HG03558 (cell line): ENCODE data around the gene RUSC1.
"Not testable (repeated sequence)": the region's sequence is repeated elsewhere in the genome, so short reads cannot be mapped to it uniquely, and the experiment has no call there.

Experiments
- ATAC-seq: cut with Tn5 transposase; IDR thresholded peaks from one replicate; pipeline ENCODE4 v1.9.1; 2021; ENCODE audit warnings: moderate number of reproducible peaks; ENCODE audit not compliant: unreplicated experiment; ENCODE audit errors: extremely low read depth

Gene RUSC1, protein sequence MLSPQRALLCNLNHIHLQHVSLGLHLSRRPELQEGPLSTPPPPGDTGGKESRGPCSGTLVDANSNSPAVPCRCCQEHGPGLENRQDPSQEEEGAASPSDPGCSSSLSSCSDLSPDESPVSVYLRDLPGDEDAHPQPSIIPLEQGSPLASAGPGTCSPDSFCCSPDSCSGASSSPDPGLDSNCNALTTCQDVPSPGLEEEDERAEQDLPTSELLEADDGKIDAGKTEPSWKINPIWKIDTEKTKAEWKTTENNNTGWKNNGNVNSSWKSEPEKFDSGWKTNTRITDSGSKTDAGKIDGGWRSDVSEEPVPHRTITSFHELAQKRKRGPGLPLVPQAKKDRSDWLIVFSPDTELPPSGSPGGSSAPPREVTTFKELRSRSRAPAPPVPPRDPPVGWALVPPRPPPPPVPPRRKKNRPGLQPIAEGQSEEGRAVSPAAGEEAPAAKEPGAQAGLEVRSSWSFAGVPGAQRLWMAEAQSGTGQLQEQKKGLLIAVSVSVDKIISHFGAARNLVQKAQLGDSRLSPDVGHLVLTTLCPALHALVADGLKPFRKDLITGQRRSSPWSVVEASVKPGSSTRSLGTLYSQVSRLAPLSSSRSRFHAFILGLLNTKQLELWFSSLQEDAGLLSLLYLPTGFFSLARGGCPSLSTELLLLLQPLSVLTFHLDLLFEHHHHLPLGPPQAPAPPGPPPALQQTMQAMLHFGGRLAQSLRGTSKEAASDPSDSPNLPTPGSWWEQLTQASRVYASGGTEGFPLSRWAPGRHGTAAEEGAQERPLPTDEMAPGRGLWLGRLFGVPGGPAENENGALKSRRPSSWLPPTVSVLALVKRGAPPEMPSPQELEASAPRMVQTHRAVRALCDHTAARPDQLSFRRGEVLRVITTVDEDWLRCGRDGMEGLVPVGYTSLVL

DNA sequence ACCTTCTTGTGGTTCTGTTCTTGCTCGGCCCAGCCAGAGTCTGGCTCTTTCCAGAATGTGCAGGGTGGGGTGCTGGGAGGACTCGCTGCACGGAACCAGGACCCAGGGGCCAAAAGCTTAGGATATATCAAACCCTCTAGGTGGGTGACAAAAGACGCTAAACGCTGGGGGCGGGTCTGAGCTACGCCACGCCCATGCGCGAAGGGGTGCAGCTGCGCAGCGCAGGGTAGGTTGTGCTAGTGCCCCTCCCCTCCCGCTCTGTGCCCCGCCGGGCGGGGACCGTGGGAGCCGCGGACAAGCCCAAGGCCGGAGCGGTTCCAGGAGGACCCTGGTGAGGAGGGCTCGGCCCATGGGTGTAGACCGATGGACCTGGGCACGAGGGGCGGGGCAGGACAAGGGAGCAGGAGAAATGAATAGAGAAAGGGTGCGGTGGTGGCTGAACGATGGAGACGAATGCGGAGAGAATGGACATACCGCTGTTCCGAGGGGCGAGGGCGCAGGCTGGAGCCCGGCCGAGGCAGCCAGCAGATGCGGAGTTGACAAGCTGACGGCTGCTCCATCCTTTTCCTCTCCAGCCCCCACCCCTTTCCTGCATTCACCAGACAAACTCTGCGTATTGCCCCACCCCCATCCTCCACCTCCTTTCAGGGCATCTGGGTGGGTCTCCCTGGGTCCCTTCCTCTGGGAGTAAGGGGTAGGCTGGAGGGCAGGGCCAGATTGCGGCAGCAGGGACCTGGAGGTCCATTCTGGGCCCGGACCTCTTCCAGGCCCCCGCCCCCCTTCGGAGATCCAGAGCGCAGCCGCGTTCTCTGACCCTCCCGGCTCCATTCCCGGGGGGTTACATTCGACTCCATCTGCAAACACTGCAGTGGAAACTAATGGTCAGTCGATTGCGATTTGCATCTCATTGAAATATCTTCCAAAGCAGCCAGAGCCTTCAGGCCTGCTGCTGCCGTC lies at the start of gene RUSC1:
TSS of gene RUSC1 (plus strand) at position 234 of the 957 bp plus-strand sequence. CDS start 880 bp downstream, outside the sequence.
- ATAC-seq, result no peak

DNA sequence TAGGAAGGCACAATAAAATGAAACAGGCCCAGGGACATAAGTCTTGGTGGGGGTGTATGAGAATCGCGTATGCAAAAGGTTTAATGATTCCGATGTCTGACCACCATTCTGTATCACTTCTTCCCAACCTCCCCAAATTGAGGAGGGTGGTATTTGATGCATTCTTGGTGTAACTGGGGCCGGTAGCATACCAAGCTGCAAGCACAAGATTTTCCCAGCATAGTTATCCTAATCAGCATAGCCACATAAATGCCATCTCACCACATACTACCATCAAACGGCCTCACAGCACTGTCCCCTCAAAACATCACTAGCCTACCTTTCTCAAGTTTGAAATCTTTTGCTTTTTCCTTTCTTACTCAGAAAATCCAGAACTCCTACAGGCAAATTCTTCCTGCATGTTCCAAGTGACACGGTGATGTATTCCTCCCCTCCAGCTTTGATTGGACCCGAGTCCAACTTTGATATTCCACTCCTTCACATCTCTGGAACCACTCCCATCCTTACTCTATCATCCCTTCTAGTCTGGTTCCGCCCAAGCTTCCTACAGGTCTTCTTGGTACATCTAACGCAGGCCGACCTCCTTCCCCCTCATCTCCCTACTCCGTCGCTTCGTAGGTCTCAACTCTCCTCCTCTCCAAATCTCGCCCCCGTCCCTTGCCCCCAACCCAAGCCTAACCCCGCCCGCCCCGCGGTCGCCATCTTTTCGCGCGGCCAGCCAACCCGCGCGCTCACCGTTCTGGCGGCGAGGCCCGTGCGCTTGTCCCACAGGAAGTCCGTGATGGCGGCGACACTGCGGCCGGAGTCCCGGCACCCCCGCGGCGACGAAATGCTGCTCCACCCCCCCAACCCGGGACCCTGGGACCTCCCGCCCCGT lies 48.0 kb upstream of the RUSC1 start:
- peak; percentile 7 for ATAC-seq

DNA sequence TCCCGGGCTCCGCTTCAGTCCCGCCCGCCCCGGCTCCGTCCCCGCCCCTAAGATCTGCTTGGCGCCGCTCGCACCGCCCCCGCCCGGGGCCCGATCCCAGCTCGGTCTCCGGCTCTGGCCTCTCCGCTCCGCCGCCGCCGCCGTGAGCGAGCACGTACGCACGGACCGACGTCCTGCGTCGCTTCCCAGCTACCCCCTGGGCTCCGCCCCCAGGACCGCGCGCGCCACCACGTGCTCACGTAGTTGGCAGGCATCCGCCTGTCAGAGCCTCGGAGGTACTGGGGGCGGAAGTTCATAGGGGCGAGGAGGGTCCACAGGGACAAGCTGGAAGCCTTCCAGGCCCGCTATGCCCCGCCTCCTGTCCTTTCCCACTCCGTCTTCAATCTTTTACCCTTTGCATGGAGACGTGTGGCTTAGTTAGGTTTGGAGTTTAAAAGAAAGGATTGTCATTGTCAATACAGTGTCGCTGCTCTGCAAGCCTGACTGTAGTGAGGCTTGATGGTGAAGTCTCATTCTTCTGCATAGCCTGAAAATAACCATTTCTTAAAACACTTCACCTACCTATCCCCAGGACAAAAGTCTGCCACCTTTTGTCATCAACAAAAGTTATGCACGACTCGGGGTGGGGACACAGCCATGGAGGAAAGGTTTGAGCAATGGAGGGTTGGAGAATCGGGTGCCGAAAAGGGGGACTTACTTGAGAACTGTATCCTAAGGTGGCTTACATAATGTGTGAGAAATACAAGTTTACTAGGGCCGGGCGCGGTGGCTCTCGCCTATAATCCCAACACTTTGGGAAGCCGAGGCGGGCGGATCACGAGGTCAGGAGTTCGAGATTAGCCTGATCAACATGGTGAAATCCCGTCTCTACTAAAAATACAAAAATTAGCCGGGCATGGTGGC lies 47.1 kb upstream of the RUSC1 start, which contains the start of gene CLK2:
TSS of gene CLK2 (minus strand) at position 162 of the 903 bp plus-strand sequence. CDS start 2,527 bp downstream, outside the sequence.
- peak; percentile 55 for ATAC-seq

DNA sequence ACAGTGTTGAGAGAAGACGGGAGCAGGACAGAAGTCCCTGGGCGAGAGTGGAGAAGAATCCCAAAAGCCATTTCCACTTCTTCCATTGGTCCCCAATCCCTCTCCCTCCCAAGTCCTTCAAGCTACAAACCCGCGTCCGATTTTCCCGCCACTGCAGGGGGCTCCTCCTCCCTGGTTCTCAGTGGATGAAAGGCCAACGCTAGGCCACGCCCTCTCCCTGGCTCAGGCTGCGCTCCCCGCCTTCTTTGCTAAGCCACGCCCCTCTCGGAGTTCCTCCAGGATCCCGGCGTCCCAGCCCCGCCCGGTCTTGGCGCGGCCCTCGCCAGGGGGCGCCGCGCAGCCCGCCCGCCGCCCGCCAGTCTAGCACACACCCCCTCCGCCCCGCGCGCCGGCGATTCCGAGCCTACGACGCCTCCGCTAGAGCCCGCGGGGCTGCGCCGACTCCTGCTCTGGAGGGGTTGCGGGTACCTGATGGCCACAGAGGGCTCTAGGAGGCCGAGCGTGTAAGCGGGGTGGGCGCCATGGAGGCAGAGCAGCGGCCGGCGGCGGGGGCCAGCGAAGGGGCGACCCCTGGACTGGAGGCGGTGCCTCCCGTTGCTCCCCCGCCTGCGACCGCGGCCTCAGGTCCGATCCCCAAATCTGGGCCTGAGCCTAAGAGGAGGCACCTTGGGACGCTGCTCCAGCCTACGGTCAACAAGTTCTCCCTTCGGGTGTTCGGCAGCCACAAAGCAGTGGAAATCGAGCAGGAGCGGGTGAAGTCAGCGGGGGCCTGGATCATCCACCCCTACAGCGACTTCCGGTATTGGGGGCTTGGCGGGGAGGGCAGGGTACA lies 43.4 kb upstream of the RUSC1 start, which contains the start of gene HCN3:
TSS of gene HCN3 (plus strand) at position 394 of the 832 bp plus-strand sequence. CDS start at position 522, 128 bp downstream.
- ATAC-seq, result no peak

DNA sequence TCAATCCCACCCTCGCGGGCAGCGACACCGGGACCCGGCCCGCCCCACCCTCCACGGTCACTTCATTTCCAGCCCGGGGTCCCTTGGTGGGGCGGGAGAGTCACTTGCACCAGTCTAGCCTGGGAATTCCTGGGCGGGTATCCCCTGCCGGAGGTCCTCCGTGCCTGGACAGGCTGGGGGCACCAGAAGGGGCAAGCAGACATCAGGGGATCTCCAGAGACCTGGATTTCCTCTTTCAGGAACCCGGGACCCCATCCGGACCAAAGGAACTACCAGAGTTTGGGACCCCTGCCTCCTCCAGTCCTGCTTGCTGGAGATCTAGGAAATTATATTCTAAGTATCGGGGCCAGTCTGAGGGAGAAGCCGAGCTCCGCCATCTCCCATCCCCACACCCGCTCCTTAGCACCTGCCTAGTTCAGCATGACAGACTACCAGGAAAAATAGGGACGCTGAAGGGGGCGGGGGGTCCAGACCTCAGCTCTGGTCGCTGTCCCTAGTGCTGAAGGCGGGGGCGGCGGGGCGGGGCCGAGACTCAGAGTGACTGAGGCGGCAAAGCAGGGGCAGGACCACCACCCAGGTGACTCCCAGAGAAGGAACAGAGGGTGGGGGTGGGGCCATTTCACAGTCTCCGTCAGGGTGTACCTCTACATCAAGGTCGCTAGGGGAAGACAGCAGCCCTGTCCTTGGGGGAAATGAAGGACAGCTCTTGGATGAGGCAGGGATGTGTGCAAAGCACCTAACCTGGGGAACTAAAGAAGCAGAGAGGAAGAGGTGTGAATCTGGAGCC lies 42.6 kb upstream of the RUSC1 start:
- ATAC-seq, result no peak

DNA sequence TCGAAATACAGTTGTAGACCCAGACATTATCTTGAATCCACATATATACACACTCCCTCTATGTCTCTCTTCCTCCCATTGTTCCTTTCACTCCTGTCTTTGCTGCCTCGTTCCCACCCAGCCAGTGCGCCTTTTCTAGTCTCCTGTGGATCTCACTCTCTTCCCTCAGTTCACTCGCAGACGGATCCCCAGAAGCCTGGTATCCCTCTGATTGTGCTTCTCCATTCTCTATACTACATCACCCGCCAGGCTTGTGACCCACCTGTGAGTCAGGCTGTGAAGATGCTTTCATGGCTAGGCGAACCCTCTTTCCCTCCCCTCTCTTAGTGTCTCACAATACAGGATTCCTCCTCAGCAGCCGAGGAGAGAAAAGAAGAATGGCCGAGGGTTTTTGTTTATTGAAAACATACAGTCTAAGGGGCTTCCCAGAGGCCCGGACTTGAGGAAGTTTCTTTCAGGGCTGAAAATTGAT lies 42.0 kb upstream of the RUSC1 start:
- no peak for ATAC-seq

DNA sequence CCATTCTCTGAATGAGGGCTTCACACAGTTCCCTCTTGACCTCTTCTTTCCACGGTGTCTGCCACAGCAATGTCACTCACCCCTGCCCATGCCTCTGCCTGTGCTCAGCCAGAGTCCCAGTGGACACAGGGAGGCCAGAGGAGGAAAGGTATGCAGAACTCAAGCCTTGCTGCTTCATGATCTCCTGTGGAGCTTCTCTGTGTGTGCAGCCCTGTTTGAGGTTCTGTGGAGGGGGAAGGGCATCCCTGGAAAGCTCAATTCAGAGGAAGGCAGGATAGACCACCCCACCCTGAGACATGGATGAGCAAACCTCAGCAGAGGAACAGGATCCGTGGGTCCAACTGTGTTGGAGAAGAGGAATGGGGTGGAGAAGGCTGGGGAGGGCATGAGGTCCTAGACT lies 41.4 kb upstream of the RUSC1 start:
- ATAC-seq, result no peak

DNA sequence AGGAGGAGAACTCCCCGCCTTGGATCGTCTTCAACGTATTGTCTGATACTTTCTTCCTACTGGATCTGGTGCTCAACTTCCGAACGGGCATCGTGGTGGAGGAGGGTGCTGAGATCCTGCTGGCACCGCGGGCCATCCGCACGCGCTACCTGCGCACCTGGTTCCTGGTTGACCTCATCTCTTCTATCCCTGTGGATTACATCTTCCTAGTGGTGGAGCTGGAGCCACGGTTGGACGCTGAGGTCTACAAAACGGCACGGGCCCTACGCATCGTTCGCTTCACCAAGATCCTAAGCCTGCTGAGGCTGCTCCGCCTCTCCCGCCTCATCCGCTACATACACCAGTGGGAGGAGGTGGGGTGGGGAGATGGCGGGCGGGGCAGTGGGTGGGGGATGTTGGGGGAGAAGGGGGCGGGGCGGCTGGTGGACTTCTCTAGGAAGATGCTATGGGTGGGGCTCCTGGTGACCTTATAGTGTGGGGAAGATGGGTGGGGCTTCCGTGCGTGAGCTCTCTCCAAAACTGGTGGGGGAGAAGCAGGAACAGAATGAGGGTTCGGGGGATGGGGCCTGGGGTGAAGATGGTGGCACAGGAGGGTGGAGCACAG lies 38.1 kb upstream of the RUSC1 start:
- ATAC-seq, result no peak

DNA sequence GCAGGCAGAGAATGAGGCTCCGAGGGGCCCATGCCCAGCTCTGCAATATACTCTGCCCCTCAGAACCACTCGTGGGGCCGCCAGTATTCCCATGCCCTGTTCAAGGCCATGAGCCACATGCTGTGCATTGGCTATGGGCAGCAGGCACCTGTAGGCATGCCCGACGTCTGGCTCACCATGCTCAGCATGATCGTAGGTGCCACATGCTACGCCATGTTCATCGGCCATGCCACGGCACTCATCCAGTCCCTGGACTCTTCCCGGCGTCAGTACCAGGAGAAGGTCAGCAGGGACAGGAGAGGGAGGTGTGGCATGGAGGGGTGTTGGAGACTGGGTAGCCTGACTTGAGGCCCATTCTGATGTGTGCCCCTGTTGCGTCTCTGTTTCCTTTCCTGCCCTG lies 36.2 kb upstream of the RUSC1 start:
- no peak for ATAC-seq

DNA sequence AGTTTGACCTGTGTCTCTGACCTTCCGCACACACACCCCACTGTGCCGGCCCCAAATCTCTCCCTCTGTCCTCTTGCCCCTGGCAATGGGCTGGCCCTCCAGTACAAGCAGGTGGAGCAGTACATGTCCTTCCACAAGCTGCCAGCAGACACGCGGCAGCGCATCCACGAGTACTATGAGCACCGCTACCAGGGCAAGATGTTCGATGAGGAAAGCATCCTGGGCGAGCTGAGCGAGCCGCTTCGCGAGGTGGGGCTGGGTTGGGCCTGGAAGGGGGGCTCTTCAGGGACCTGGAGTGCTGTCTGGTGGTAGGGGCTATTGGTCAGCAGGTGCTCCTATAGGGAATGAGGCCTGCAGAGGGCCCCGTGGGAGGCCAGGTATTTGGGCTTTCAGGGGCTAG lies 35.6 kb upstream of the RUSC1 start:
- ATAC-seq, result no peak

DNA sequence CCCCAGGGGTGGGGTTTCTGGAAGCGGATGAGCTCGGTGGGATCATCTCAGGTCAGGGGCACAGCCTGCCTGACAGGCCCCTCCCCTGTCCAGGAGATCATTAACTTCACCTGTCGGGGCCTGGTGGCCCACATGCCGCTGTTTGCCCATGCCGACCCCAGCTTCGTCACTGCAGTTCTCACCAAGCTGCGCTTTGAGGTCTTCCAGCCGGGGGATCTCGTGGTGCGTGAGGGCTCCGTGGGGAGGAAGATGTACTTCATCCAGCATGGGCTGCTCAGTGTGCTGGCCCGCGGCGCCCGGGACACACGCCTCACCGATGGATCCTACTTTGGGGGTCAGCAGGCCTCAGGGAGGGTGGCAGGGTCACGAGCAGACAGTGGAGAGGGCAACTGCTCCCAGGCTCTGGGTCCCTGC lies 35.1 kb upstream of the RUSC1 start:
- no peak for ATAC-seq

DNA sequence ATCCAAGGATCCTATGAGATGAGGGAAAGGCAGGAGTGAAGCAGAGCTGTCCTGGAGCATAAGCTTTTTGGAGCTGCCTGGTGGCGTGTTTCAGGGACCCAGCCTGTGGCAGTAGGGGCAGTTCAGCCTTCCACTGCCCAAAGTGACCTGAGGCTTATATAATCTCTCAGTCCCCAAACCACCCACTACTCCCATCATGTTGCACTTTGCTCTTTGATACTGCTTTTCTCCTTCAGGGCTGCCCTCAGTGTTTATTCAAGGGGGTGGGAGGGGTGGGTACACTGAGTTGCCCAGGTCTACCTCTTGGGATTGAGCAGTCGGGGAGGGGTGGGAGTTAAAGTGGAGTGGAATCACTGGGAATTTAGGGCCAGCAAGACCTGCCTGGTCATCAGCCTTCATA lies 34.1 kb upstream of the RUSC1 start:
- ATAC-seq, result no peak

DNA sequence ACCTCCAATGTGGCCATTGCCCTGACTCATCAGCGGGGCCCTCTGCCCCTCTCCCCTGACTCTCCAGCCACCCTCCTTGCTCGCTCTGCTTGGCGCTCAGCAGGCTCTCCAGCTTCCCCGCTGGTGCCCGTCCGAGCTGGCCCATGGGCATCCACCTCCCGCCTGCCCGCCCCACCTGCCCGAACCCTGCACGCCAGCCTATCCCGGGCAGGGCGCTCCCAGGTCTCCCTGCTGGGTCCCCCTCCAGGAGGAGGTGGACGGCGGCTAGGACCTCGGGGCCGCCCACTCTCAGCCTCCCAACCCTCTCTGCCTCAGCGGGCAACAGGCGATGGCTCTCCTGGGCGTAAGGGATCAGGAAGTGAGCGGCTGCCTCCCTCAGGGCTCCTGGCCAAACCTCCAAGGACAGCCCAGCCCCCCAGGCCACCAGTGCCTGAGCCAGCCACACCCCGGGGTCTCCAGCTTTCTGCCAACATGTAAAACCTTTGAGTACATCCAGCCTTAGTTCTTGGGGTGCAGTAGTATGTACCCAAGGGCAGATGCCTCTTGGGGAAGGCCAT lies 32.6 kb upstream of the RUSC1 start:
- no peak for ATAC-seq

DNA sequence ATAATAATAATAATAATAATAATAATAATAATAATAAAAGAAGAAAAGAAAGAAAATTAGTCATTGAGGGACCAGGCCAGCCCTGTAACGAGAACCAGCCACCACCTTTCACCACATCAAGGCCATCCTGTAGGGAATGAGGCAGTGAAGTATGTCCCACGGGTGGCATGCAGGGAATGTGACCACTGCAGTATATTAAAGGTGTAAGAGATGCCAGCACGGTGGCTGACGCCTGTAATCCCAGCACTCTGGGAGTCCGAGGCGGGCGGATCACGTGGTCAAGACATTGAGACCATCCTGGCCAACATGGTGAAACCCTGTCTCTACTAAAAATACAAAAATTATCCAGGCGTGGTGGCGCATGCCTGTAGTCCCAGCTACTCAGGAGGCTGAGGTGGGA lies 29.7 kb upstream of the RUSC1 start:
- ATAC-seq, result not testable (repeated sequence)

DNA sequence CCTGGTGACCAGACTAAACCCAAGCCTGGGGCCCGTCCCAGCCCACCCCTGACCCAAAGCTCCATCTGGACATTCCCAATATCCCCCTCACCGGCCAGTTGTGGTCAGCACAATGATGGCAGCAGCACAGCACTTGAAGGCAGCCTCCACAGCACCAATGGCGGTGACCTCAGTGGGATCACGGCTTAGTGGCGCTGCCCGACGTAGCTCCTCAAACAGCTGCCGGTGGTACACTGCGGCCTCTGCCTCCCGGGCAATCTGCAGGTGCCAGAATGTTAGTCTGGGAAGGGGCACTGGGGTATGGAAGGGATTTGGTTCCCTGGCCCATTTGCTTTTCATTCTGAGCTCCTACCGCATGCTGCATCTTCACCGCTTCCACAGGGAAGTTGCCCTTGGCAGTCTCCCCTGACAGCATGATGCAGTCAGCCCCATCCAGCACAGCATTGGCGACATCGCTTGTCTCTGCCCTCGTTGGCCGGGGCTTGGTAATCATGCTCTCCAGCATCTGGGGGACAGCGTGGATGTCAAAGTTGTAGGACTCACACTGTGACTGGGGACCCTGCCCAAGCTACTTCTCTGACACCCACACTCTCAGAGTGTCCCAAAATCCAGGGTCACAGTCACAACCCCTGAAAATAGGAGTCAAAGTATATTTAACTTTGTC lies 27.5 kb upstream of the RUSC1 start:
- ATAC-seq, result no peak
